ENCODE measurements around the gene TRABD2B. TPM values are rescaled to one million over a fixed set of nuclear protein-coding genes. Genes with fewer than 3 reads are reported as not detected.

The TRABD2B gene
- total RNA-seq, 1 donor from 2014 or later, result 0.89 TPM

GRCh38 chr1:47813970-47814369, 183.2 kb downstream of the TRABD2B start:
- Histone ChIP-seq H3K4me3 (ENCODE audit: insufficient read depth, low read depth, low read length) (no peak overlapping the region), H3K9me3 (ENCODE audit: insufficient read depth, low read depth, low read length) (no peaks in the 10 kb centered on the region), H4K20me1 (ENCODE audit: insufficient read depth, low read length) (no peaks in the 10 kb centered on the region), H3K27ac (ENCODE audit: low read depth, low read length) (no peak overlapping the region), H3K27me3 (ENCODE audit: insufficient read depth, low read length) (peaks cover 9% of the 10 kb centered on the region), H3K9ac (ENCODE audit: low read length) (no peak overlapping the region), H3K4me2 (ENCODE audit: low read length) (no peak overlapping the region), H3K4me1 (ENCODE audit: insufficient read depth, low read length) (no peaks in the 10 kb centered on the region), H3K36me3 (ENCODE audit: insufficient read depth, low read length) (no peaks in the 10 kb centered on the region), H3K79me2 (ENCODE audit: insufficient read depth, low read length) (no peaks in the 10 kb centered on the region), H2AFZ (ENCODE audit: low read depth, low read length) (no peak overlapping the region)
- no peak for TF ChIP-seq CTCF (IDR thresholded peaks at IDR 0.05; ENCODE audit: insufficient read depth, low read depth, low read length)
- no peak for TF ChIP-seq EZH2 (IDR thresholded peaks at IDR 0.05; ENCODE audit: insufficient read depth, low read length)
- H3K27me3 Mint-ChIP-seq (ENCODE audit: low read depth, unreplicated experiment), result peaks cover 27% of the 10 kb centered on the region
- no peak overlapping the region for H3K4me3 Mint-ChIP-seq (ENCODE audit: unreplicated experiment)
- no peaks in the 10 kb centered on the region for H3K9me3 Mint-ChIP-seq (ENCODE audit: unreplicated experiment)
- H3K36me3 Mint-ChIP-seq (ENCODE audit: low read depth, unreplicated experiment), result no peaks in the 10 kb centered on the region
- DNase-seq (ENCODE audit: low read depth) (no peak), FAIRE-seq (no peak)
- H3K27ac Mint-ChIP-seq (ENCODE audit: unreplicated experiment), result no peak overlapping the region
- peaks cover 35% of the 10 kb centered on the region for H3K4me1 Mint-ChIP-seq (ENCODE audit: low read depth, unreplicated experiment)

- H2AFZ ChIP-seq (ENCODE audit: low read depth, low read length), result no peak overlapping the region
- H3K4me3 ChIP-seq (ENCODE audit: insufficient read depth, low read depth, low read length), result no peak overlapping the region
- DNase-seq (ENCODE audit: low read depth), result no peak
- H3K79me2 ChIP-seq (ENCODE audit: insufficient read depth, low read length), result no peaks in the 10 kb centered on the region
- no peaks in the 10 kb centered on the region for H4K20me1 ChIP-seq (ENCODE audit: insufficient read depth, low read length)
- H3K36me3 Mint-ChIP-seq (ENCODE audit: low read depth, unreplicated experiment), result no peaks in the 10 kb centered on the region
- H3K27ac Mint-ChIP-seq (ENCODE audit: unreplicated experiment), result no peak overlapping the region
- no peaks in the 10 kb centered on the region for H3K4me1 ChIP-seq (ENCODE audit: insufficient read depth, low read length)
- no peak for FAIRE-seq
- no peak overlapping the region for H3K9ac ChIP-seq (ENCODE audit: low read length)
- no peak overlapping the region for H3K4me3 Mint-ChIP-seq (ENCODE audit: unreplicated experiment)
- no peak for TF ChIP-seq EZH2 (IDR thresholded peaks at IDR 0.05; ENCODE audit: insufficient read depth, low read length)
- no peak overlapping the region for H3K27ac ChIP-seq (ENCODE audit: low read depth, low read length)
- peaks cover 27% of the 10 kb centered on the region for H3K4me1 Mint-ChIP-seq (ENCODE audit: low read depth, unreplicated experiment)
- no peaks in the 10 kb centered on the region for H3K9me3 Mint-ChIP-seq (ENCODE audit: unreplicated experiment)
- no peak overlapping the region for H3K4me2 ChIP-seq (ENCODE audit: low read length)
- peaks cover 9% of the 10 kb centered on the region for H3K27me3 ChIP-seq (ENCODE audit: insufficient read depth, low read length)
- H3K27me3 Mint-ChIP-seq (ENCODE audit: low read depth, unreplicated experiment), result peaks cover 24% of the 10 kb centered on the region
- no peaks in the 10 kb centered on the region for H3K36me3 ChIP-seq (ENCODE audit: insufficient read depth, low read length)
- H3K9me3 ChIP-seq (ENCODE audit: insufficient read depth, low read depth, low read length), result no peaks in the 10 kb centered on the region
These were observed 184.2 kb downstream of the TRABD2B start for GRCh38 chr1:47812904-47813514.

- Histone ChIP-seq H3K9me3 (ENCODE audit: insufficient read depth, low read depth, low read length) (no peaks in the 10 kb centered on the region), H3K4me3 (ENCODE audit: insufficient read depth, low read depth, low read length) (no peak overlapping the region), H3K4me1 (ENCODE audit: insufficient read depth, low read length) (no peaks in the 10 kb centered on the region), H3K27me3 (ENCODE audit: insufficient read depth, low read length) (peaks cover 7% of the 10 kb centered on the region), H4K20me1 (ENCODE audit: insufficient read depth, low read length) (no peaks in the 10 kb centered on the region), H3K27ac (ENCODE audit: low read depth, low read length) (no peak overlapping the region), H3K9ac (ENCODE audit: low read length) (no peak overlapping the region), H3K79me2 (ENCODE audit: insufficient read depth, low read length) (no peaks in the 10 kb centered on the region), H3K36me3 (ENCODE audit: insufficient read depth, low read length) (no peaks in the 10 kb centered on the region), H2AFZ (ENCODE audit: low read depth, low read length) (no peak overlapping the region), H3K4me2 (ENCODE audit: low read length) (no peak overlapping the region)
- FAIRE-seq (no peak), DNase-seq (ENCODE audit: low read depth) (no peak)
- peaks cover 21% of the 10 kb centered on the region for H3K27me3 Mint-ChIP-seq (ENCODE audit: low read depth, unreplicated experiment)
- peaks cover 23% of the 10 kb centered on the region for H3K4me1 Mint-ChIP-seq (ENCODE audit: low read depth, unreplicated experiment)
- no peak for TF ChIP-seq EZH2 (IDR thresholded peaks at IDR 0.05; ENCODE audit: insufficient read depth, low read length)
- TF ChIP-seq CTCF (IDR thresholded peaks at IDR 0.05; ENCODE audit: insufficient read depth, low read depth, low read length), result no peak
- H3K36me3 Mint-ChIP-seq (ENCODE audit: low read depth, unreplicated experiment), result peaks cover 2% of the 10 kb centered on the region
- no peak overlapping the region for H3K27ac Mint-ChIP-seq (ENCODE audit: unreplicated experiment)
- H3K4me3 Mint-ChIP-seq (ENCODE audit: unreplicated experiment), result no peak overlapping the region
- H3K9me3 Mint-ChIP-seq (ENCODE audit: unreplicated experiment), result peaks cover 2% of the 10 kb centered on the region
These were observed 186.1 kb downstream of the TRABD2B start for GRCh38 chr1:47810964-47811682.
